Smooth muscle cell (in vitro differentiated cells): ENCODE results near the gene NFATC2. TPM values are rescaled to one million over a fixed set of nuclear protein-coding genes. Genes with fewer than 3 reads are reported as not detected.

ENCODE experiments used
- DNase-seq: peaks from one replicate; lab custom pipeline; 2025; ENCODE audit not compliant: unreplicated experiment; lab: John Stamatoyannopoulos, UW
- H2AFZ ChIP-seq: fragments of 200-600 bp; sonication (generic); 2 replicates; pipeline ENCODE4 v1.6.0; 2016; ENCODE audit warnings: antibody characterized with exemption, low read depth, mild to moderate bottlenecking
- H3F3A ChIP-seq: fragments of 200-600 bp; sonication (generic); 2 replicates; pipeline ENCODE4 v1.6.0; 2017; ENCODE audit warnings: antibody characterized with exemption, low read depth
- H3K27ac ChIP-seq: fragments of 200-600 bp; sonication (generic); 2 replicates; pipeline ENCODE4 v1.5.1; 2016; ENCODE audit warnings: low read depth, mild to moderate bottlenecking
- H3K27me3 ChIP-seq: fragments of 200-600 bp; sonication (generic); 2 replicates; pipeline ENCODE4 v1.6.1; 2016; ENCODE audit warnings: low read depth, mild to moderate bottlenecking
- H3K36me3 ChIP-seq: fragments of 200-600 bp; sonication (generic); 2 replicates; pipeline ENCODE4 v1.5.1; 2016; ENCODE audit warnings: low read depth
- H3K4me1 ChIP-seq: fragments of 200-600 bp; sonication (generic); 2 replicates; pipeline ENCODE4 v1.5.1; 2016; ENCODE audit warnings: low read depth
- H3K4me2 ChIP-seq: fragments of 200-600 bp; sonication (generic); 2 replicates; pipeline ENCODE4 v1.6.0; 2016; ENCODE audit warnings: mild to moderate bottlenecking
- H3K4me3 ChIP-seq: fragments of 200-600 bp; sonication (generic); 2 replicates; pipeline ENCODE4 v1.5.1; 2016; ENCODE audit warnings: mild to moderate bottlenecking
- H3K79me2 ChIP-seq: fragments of 200-600 bp; sonication (generic); 2 replicates; pipeline ENCODE4 v1.6.0; 2016; ENCODE audit warnings: low read depth, mild to moderate bottlenecking
- H3K9ac ChIP-seq: fragments of 200-600 bp; sonication (generic); 2 replicates; pipeline ENCODE4 v1.6.0; 2016; ENCODE audit warnings: low read depth
- H3K9me3 ChIP-seq: fragments of 200-600 bp; sonication (generic); replicated peaks from 2 replicates; pipeline ENCODE4 v1.5.1; 2016; ENCODE audit warnings: low read depth
- H4K20me1 ChIP-seq: fragments of 200-600 bp; sonication (generic); 2 replicates; pipeline ENCODE4 v1.6.0; 2016; ENCODE audit warnings: low read depth
- WGBS: methylation state at CpG from one replicate; pipeline ENCODE4 v1.1.7; 2016; ENCODE audit warnings: low lambda C conversion rate; 5-methylcytosine and 5-hydroxymethylcytosine counted together
- polyA plus RNA-seq: library from polyadenylated mRNA; unstranded; fragments of >200 nt; fragmentation: Nextera tagmentation; extraction: Ambion mirVana; gene quantifications from 2 replicates; pipeline ENCODE4 v1.2.1, GENCODE V29; 2016
- total RNA-seq: library from RNA; depleted of rRNA; stranded (reverse); fragments of >200 nt; gene quantifications from 2 replicates; pipeline ENCODE4 v1.2.3, GENCODE V29; 2014
- TF ChIP-seq, protein P1 (sequence below): fragments of 200-600 bp; sonication (generic); IDR thresholded peaks from 2 replicates; pipeline ENCODE4 v1.5.1; 2017; ENCODE audit warnings: borderline replicate concordance, mild to moderate bottlenecking, antibody characterized with exemption; ENCODE audit not compliant: insufficient read depth, poor library complexity, severe bottlenecking

NFATC2 gene
- total and polyA plus RNA-seq, 2 experiments from 2014 or later, result 5.8 to 8.4 TPM

DNA sequence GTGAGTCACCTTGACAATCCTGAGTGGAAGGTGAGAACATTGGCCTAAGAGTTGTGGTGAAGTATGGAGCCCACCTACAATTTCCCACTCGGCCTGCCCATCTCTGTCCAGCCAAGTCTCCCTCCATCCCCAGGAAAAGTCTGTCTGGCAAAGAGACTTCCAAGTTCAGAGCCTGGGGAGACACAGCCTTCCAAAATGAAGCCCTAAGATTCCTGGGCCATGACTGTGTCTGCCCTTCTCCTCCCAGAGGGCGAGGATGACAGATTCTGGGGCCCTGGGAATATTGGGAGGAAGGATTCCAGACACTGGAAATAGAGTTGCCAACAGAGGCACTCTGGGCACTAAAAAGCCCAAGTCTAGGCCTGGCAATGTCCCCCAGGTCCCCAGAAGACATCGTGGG lies 176.8 kb downstream of the NFATC2 start:
- Histone ChIP-seq H3K27ac (peak overlapping the region; percentile 96), H3K79me2 (no peaks in the 10 kb centered on the region), H2AFZ (no peak overlapping the region), H4K20me1 (no peaks in the 10 kb centered on the region), H3K9ac (peak overlapping the region; percentile 89), H3K4me1 (peaks cover 7% of the 10 kb centered on the region), H3K4me3 (no peak overlapping the region), H3K27me3 (no peaks in the 10 kb centered on the region), H3F3A (peaks cover 20% of the 10 kb centered on the region), H3K36me3 (no peaks in the 10 kb centered on the region), H3K4me2 (peak overlapping the region; percentile 52), H3K9me3 (no peaks in the 10 kb centered on the region)
- DNase-seq, result no peak
- TF ChIP-seq, protein P1, sequence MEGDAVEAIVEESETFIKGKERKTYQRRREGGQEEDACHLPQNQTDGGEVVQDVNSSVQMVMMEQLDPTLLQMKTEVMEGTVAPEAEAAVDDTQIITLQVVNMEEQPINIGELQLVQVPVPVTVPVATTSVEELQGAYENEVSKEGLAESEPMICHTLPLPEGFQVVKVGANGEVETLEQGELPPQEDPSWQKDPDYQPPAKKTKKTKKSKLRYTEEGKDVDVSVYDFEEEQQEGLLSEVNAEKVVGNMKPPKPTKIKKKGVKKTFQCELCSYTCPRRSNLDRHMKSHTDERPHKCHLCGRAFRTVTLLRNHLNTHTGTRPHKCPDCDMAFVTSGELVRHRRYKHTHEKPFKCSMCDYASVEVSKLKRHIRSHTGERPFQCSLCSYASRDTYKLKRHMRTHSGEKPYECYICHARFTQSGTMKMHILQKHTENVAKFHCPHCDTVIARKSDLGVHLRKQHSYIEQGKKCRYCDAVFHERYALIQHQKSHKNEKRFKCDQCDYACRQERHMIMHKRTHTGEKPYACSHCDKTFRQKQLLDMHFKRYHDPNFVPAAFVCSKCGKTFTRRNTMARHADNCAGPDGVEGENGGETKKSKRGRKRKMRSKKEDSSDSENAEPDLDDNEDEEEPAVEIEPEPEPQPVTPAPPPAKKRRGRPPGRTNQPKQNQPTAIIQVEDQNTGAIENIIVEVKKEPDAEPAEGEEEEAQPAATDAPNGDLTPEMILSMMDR, result no peak
- whole genome bisulfite sequencing, result 6% methylated on average over 3 of the region's 3 CpGs

DNA sequence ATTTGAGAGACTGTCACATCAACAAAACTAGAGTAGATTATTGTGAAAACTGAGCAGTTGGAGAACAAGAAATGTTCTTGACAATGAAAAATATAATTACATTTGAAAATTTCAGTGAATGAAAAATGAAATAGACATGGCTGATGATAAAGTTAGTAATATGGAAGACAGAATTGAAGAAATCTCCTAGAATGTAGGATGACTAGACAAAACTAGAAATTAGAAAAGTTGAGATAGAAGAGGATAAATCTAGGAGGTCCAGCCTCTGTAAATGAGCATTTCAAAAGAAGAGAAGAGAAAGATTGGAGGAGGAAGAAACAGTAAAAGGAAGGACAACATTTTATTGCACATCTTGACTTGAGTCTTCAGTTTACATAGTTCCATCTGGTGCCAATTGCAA lies 178.7 kb downstream of the NFATC2 start:
- H3K79me2 ChIP-seq, result no peaks in the 10 kb centered on the region
- no peak overlapping the region for H3K4me3 ChIP-seq
- peaks cover 11% of the 10 kb centered on the region for H3K4me1 ChIP-seq
- no peak for DNase-seq
- H4K20me1 ChIP-seq, result no peaks in the 10 kb centered on the region
- H3K9ac ChIP-seq, result no peak overlapping the region
- H3K4me2 ChIP-seq, result no peak overlapping the region
- no peaks in the 10 kb centered on the region for H3K27me3 ChIP-seq
- peak overlapping the region; percentile 96 for H3K27ac ChIP-seq
- no peaks in the 10 kb centered on the region for H3K9me3 ChIP-seq
- peaks cover 20% of the 10 kb centered on the region for H3F3A ChIP-seq
- H2AFZ ChIP-seq, result no peak overlapping the region
- no peaks in the 10 kb centered on the region for H3K36me3 ChIP-seq
- TF ChIP-seq, protein P1, result no peak

DNA sequence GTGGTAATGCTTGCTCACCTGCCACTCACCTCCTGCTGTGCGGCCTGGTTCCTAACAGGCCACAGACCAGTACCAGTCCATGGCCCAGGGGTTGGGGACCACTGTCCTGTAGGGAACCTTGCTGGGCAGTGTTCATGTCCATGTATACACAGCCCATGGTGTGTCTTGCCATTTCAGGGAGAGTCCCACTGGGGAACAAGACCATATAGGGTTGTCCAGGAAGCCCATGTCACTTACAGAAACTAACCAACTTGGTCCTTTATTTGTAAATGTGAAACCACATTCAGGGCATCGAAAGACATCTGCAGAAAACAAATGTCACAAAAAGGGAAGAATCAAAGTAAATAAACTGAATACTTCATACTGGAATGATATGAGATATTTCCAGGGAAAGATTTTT lies 179.1 kb downstream of the NFATC2 start:
- no peaks in the 10 kb centered on the region for H3K27me3 ChIP-seq
- no peak overlapping the region for H3K9ac ChIP-seq
- 50% methylated on average over 2 of the region's 2 CpGs for WGBS
- DNase-seq, result no peak
- H2AFZ ChIP-seq, result no peak overlapping the region
- H3K36me3 ChIP-seq, result no peaks in the 10 kb centered on the region
- H3K9me3 ChIP-seq, result no peaks in the 10 kb centered on the region
- H4K20me1 ChIP-seq, result no peaks in the 10 kb centered on the region
- no peaks in the 10 kb centered on the region for H3K79me2 ChIP-seq
- TF ChIP-seq, protein P1, result no peak
- H3K4me2 ChIP-seq, result no peak overlapping the region
- H3F3A ChIP-seq, result peaks cover 19% of the 10 kb centered on the region
- peak overlapping the region; percentile 96 for H3K27ac ChIP-seq
- peaks cover 11% of the 10 kb centered on the region for H3K4me1 ChIP-seq
- no peak overlapping the region for H3K4me3 ChIP-seq

DNA sequence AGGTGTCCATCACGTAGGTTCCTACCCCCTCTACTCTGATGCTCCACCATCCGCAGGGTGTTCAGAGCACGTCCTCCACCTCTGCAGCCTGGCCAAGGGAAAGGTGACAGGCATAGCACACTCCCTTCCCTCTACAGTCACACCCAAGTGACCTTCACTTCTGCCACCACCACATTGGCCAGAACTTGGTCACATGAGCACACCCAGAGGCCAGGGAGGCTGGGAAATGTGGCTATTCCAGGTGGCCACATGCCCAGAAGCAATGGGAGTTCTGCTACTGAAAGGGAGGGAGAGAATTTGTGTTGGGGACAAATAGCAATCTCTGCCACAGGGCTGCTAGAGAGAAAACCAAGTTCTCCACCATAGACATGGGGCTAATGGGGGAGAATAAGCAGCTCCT lies 180.3 kb downstream of the NFATC2 start:
- H3K36me3 ChIP-seq, result no peaks in the 10 kb centered on the region
- TF ChIP-seq, protein P1, result no peak
- H4K20me1 ChIP-seq, result no peaks in the 10 kb centered on the region
- no peaks in the 10 kb centered on the region for H3K79me2 ChIP-seq
- H3K4me1 ChIP-seq, result peaks cover 11% of the 10 kb centered on the region
- no peak overlapping the region for H3K4me2 ChIP-seq
- no peak overlapping the region for H3K9ac ChIP-seq
- H3K27ac ChIP-seq, result no peak overlapping the region
- H3K4me3 ChIP-seq, result no peak overlapping the region
- peaks cover 11% of the 10 kb centered on the region for H3F3A ChIP-seq
- no peaks in the 10 kb centered on the region for H3K27me3 ChIP-seq
- H3K9me3 ChIP-seq, result no peaks in the 10 kb centered on the region
- H2AFZ ChIP-seq, result no peak overlapping the region
- DNase-seq, result no peak
- WGBS, result 96% methylated on average over 3 of the region's 3 CpGs
